AG04450 (cell line): ENCODE data around the gene NTRK2. TPM values are rescaled to one million over a fixed set of nuclear protein-coding genes. Genes with fewer than 3 reads are reported as not detected.

ENCODE experiments used
- CTCF ChIA-PET: fragments of 300-600, 350-600 bp; formaldehyde crosslinking; extraction: SDS; loops from one replicate; lab custom pipeline; 2022; ENCODE audit warnings: antibody characterized with exemption, inconsistent platforms; lab: Charles Lee
- POLR2A ChIA-PET: fragments of 350-600 bp; formaldehyde crosslinking; extraction: SDS; loops from one replicate; lab custom pipeline; 2021; ENCODE audit warnings: antibody characterized with exemption, inconsistent platforms; lab: Yijun Ruan, JAX
- DNase-seq: peaks from one replicate; pipeline ENCODE4 v3.0.0-alpha.2; 2011; ENCODE audit warnings: low read depth, low spot score
- H3K27ac ChIP-seq: one replicate; pipeline ENCODE4 v1.5.1; 2012; ENCODE audit warnings: low read depth, low read length, control low read depth
- H3K27me3 ChIP-seq: one replicate; pipeline ENCODE4 v1.6.0; 2012; ENCODE audit warnings: low read length; ENCODE audit not compliant: control insufficient read depth, insufficient read depth
- H3K4me3 ChIP-seq: 2 replicates; pipeline ENCODE4 v1.5.1; 2011; ENCODE audit warnings: mild to moderate bottlenecking, low read depth, low read length, control low read depth
- H3K9me3 ChIP-seq: 2 replicates; pipeline ENCODE4 v1.5.1; 2012; ENCODE audit warnings: low read length; ENCODE audit not compliant: control insufficient read depth, insufficient read depth
- CTCF ChIP-seq: IDR thresholded peaks from 2 replicates; pipeline ENCODE4 v1.5.1; 2011; ENCODE audit warnings: low read depth, low read length, control low read depth, inconsistent platforms
- polyA plus RNA-seq: library from polyadenylated mRNA; depleted of rRNA; stranded (reverse); fragments of >200 nt; gene quantifications from 2 replicates; pipeline ENCODE4 v1.2.3, GENCODE V29; 2011

Gene NTRK2
- polyA plus RNA-seq, 1 experiment: not detected

DNA sequence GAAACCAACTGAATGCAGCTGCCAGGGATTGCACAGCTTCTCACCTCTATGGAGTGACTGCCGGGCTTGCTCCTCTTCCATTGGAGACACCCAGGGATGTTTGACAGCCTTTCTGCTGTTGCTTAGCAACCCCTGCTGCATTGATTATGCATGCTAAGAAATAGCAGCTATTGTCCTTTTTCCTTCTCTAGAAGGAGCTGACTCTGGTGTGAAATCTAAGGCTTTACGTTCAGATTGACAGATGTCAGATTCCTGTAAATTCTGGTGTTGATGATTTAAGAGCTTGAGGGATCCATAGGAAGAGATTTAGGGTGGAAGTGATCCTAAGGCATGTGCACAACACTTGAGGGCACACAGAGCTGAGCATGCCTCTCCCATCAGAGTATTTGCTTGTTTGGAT lies 267.7 kb downstream of the NTRK2 start:
- CTCF ChIA-PET: no interaction called here
- POLR2A ChIA-PET: no interaction called here

GRCh38 chr9:84937581-84937980 lies 268.1 kb downstream of the NTRK2 start:
- H3K27me3 ChIP-seq: no peaks in the 10 kb centered on the region
- peaks cover 12% of the 10 kb centered on the region; the same call in 1 of the 2 replicates for H3K9me3 ChIP-seq
- DNase-seq: no peak
- no peak for TF ChIP-seq CTCF
- ChIA-PET CTCF (no interaction called here), POLR2A (no interaction called here)
- H3K27ac ChIP-seq: no peak overlapping the region
- H3K4me3 ChIP-seq: no peak overlapping the region

More for the DNA sequence above, 267.7 kb downstream of the NTRK2 start:
- H3K4me3 ChIP-seq: no peak overlapping the region
- H3K9me3 ChIP-seq: peaks cover 12% of the 10 kb centered on the region; the same call in 1 of the 2 replicates
- H3K27me3 ChIP-seq: no peaks in the 10 kb centered on the region
- no peak for DNase-seq
- no peak for TF ChIP-seq CTCF
- H3K27ac ChIP-seq: no peak overlapping the region

DNA sequence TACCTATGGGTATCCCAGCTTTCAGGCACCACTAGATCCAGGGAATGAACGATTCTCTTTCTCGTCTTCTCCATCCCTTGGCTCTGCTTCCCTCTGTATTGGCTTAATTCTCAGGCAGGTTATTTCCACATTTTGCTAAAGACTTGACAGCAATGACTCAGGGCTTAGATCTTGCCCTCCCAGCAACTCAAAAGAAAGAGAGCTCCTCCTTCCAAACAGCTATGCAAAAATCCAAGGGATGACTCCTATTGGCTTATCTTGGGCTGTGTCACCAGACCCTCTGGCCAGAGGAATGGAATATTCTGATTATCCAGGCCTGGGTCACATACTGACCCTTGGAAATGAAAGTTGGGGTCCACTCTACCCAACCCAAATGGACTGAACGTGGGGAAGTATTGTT lies 270.2 kb downstream of the NTRK2 start:
- CTCF ChIA-PET: no interaction called here
- Histone ChIP-seq H3K27ac (no peak overlapping the region), H3K9me3 (peaks cover 8% of the 10 kb centered on the region; the same call in 1 of the 2 replicates), H3K27me3 (no peaks in the 10 kb centered on the region), H3K4me3 (no peak overlapping the region)
- POLR2A ChIA-PET: no interaction called here
- no peak for TF ChIP-seq CTCF
- no peak for DNase-seq

DNA sequence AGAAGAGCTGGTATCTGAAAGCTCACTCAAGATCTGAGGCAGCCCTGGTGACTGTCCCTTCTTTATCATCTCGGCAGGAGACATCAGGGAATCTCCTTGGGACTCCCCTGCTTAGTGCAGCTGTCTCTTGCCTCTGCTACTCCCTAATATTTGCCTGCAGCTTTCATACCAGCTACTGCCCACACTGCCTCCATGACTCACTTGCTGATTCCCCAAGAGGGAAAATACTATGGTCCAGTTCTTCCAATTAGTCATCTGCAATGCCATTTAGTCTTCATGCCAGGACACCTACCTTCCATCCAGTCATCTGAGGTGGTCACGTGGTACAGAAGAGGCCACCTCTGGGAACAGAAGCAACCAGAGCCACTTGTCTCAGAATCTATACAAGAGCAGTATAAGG lies 270.8 kb downstream of the NTRK2 start:
- Histone ChIP-seq H3K27ac (no peak overlapping the region), H3K4me3 (no peak overlapping the region), H3K27me3 (no peaks in the 10 kb centered on the region), H3K9me3 (peaks cover 10% of the 10 kb centered on the region; the same call in 1 of the 2 replicates)
- no peak for DNase-seq
- no peak for TF ChIP-seq CTCF
- CTCF ChIA-PET: no interaction called here
- POLR2A ChIA-PET: no interaction called here

- H3K27ac ChIP-seq: no peak overlapping the region
- ChIA-PET CTCF (no interaction called here), POLR2A (no interaction called here)
- H3K4me3 ChIP-seq: no peak overlapping the region
- H3K9me3 ChIP-seq: peaks cover 20% of the 10 kb centered on the region
- TF ChIP-seq CTCF: no peak
- H3K27me3 ChIP-seq: no peaks in the 10 kb centered on the region
- DNase-seq: no peak
These were observed 272.3 kb downstream of the NTRK2 start for GRCh38 chr9:84941792-84942191.
